ENCODE measurements around the gene GPER1.

DNA sequence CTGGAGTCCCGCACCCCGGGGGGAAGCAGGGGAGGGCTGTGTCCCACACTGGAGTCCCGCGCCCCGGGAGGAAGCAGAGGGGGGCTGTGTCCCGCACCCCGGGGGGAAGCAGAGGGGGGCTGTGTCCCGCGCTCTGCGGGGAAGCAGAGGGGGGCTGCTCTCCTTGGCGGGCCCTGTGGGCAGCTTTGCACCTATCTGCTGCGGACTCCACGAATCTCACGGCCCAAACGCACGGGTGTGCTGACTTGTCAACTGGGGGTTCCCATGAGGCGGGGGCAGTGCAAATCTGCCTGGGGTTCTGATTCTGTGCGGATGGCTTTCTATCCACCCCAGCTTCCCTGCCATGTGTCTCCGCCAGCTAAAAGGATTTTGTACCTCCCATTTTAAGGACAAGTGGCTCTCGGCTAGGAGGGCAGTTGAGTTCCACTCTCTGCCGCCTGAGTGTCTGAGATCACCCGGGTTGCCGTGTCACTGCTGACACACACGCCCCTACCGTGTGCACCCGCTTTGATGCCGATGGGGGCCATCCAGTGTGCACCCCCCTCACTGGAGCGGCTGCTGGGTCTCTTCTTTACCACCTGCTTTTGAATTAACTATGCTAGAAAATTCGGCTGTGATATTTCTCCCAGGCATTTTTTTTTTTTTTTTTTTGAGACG, 20.5 kb downstream of the GPER1 start:
- TF ChIP-seq, protein P1, sequence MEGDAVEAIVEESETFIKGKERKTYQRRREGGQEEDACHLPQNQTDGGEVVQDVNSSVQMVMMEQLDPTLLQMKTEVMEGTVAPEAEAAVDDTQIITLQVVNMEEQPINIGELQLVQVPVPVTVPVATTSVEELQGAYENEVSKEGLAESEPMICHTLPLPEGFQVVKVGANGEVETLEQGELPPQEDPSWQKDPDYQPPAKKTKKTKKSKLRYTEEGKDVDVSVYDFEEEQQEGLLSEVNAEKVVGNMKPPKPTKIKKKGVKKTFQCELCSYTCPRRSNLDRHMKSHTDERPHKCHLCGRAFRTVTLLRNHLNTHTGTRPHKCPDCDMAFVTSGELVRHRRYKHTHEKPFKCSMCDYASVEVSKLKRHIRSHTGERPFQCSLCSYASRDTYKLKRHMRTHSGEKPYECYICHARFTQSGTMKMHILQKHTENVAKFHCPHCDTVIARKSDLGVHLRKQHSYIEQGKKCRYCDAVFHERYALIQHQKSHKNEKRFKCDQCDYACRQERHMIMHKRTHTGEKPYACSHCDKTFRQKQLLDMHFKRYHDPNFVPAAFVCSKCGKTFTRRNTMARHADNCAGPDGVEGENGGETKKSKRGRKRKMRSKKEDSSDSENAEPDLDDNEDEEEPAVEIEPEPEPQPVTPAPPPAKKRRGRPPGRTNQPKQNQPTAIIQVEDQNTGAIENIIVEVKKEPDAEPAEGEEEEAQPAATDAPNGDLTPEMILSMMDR (IDR thresholded peaks at IDR 0.05), result no peak
- TF ChIP-seq POLR2A (IDR thresholded peaks at IDR 0.05) (no peak), POLR2AphosphoS5 (IDR thresholded peaks at IDR 0.05) (no peak), EP300 (IDR thresholded peaks at IDR 0.05) (no peak)
